Measurements from ENCODE around the gene ATXN10. TPM values are rescaled to one million over a fixed set of nuclear protein-coding genes. Genes with fewer than 3 reads are reported as not detected.

Gene ATXN10
- total and polyA plus RNA-seq, 2 donors (not counting 1 experiment from before 2014, with no cell fraction given), result 52.3 to 95.5 TPM

DNA sequence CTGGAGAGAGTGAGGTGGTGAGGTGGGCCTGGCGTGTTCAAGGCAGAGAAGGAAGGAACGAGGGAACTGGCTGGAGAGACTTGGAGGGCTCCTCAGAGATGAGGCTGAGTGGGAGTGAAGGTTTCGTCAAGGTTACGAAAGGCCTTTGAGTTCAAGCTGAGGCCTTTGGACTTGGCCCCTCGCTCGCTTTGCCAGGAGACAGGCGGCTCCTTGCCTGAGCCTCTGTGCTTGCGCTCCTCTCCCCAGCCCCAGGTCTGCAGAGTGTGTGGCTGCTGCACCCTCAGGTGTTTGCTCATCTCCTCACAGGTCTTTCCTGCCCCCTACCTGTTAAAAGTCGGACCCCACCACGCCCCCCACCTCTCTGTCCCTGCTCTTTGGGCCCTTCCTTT lies 91.6 kb downstream of the ATXN10 start:
- Histone ChIP-seq H3K79me2 (ENCODE audit: control insufficient read depth, insufficient read depth, low read length) (peaks cover 17% of the 10 kb centered on the region), H2AFZ (ENCODE audit: insufficient read depth, low read depth, low read length, poor library complexity, severe bottlenecking) (no peak overlapping the region), H3K4me3 (ENCODE audit: control extremely low read depth in 1 of 5, extremely low read depth in 1 of 5, insufficient read depth in 1 of 5, low read depth in 2 of 5, low read length in 4 of 5) (no peak overlapping the region), H3K9ac (ENCODE audit: low read length) (no peak overlapping the region), H3K4me2 (replicated peaks; ENCODE audit: low read depth, low read length, poor library complexity, severe bottlenecking) (no peak overlapping the region), H3K27me3 (replicated peaks in 1 of 4; ENCODE audit: control extremely low read depth in 1 of 4, control insufficient read depth in 3 of 4, insufficient read depth in 4 of 4, low read length in 3 of 4) (no peaks in the 10 kb centered on the region), H4K20me1 (ENCODE audit: control insufficient read depth, insufficient read depth, low read length, poor library complexity, severe bottlenecking) (peaks cover 15% of the 10 kb centered on the region), H3K27ac (ENCODE audit: low read length in 2 of 2) (no peak overlapping the region), H3K9me3 (ENCODE audit: control extremely low read depth in 1 of 3, control insufficient read depth in 2 of 3, insufficient read depth in 1 of 3, low read length in 2 of 3) (no peaks in the 10 kb centered on the region), H3K36me3 (replicated peaks in 1 of 2; ENCODE audit: control extremely low read depth in 1 of 2, control insufficient read depth in 1 of 2, extremely low read depth in 1 of 2, insufficient read depth in 2 of 2, low read length in 1 of 2) (peaks cover 0 to 18% of the 10 kb centered on the region in 2 experiments), H3K4me1 (ENCODE audit: control insufficient read depth in 2 of 2, insufficient read depth in 2 of 2, low read length in 2 of 2) (no peaks in the 10 kb centered on the region)
- H3K4me1 Mint-ChIP-seq, result no peaks in the 10 kb centered on the region
- ChIA-PET POLR2A (no interaction called here), CTCF (no interaction called here)
- 96% methylated on average over 8 of the region's 10 CpGs for WGBS (ENCODE audit: insufficient coverage)
- no peaks in the 10 kb centered on the region for H3K9me3 Mint-ChIP-seq (ENCODE audit: insufficient read depth)
- intact Hi-C loops (cut with micrococcal nuclease), result no loop called here
- ATAC-seq (ENCODE audit: low read depth), result no peak
- no peak overlapping the region for H3K27ac Mint-ChIP-seq
- no peak for DNase-seq
- no peak overlapping the region for H3K4me3 Mint-ChIP-seq
- no peaks in the 10 kb centered on the region for H3K27me3 Mint-ChIP-seq
- no peak for TF ChIP-seq CTCF (IDR thresholded peaks at IDR 0.05)
- no peak for TF ChIP-seq EZH2 (IDR thresholded peaks at IDR 0.05; ENCODE audit: borderline replicate concordance, insufficient read depth, low read depth, low read length, poor library complexity, severe bottlenecking)

- ATAC-seq (ENCODE audit: low read depth) (no peak), DNase-seq (no peak)
- 100% methylated on average over 1 of the region's 3 CpGs for WGBS (ENCODE audit: insufficient coverage)
- Histone ChIP-seq H3K36me3 (replicated peaks in 1 of 2; ENCODE audit: control extremely low read depth in 1 of 2, control insufficient read depth in 1 of 2, extremely low read depth in 1 of 2, insufficient read depth in 2 of 2, low read length in 1 of 2) (peaks cover 0 to 14% of the 10 kb centered on the region in 2 experiments), H3K27me3 (replicated peaks in 1 of 4; ENCODE audit: control extremely low read depth in 1 of 4, control insufficient read depth in 3 of 4, insufficient read depth in 4 of 4, low read length in 3 of 4) (no peaks in the 10 kb centered on the region), H4K20me1 (ENCODE audit: control insufficient read depth, insufficient read depth, low read length, poor library complexity, severe bottlenecking) (peaks cover 11% of the 10 kb centered on the region), H3K27ac (ENCODE audit: low read length in 2 of 2) (no peak overlapping the region), H2AFZ (ENCODE audit: insufficient read depth, low read depth, low read length, poor library complexity, severe bottlenecking) (no peak overlapping the region), H3K79me2 (ENCODE audit: control insufficient read depth, insufficient read depth, low read length) (peaks cover 9% of the 10 kb centered on the region), H3K4me2 (replicated peaks; ENCODE audit: low read depth, low read length, poor library complexity, severe bottlenecking) (no peak overlapping the region), H3K9me3 (ENCODE audit: control extremely low read depth in 1 of 3, control insufficient read depth in 2 of 3, insufficient read depth in 1 of 3, low read length in 2 of 3) (no peaks in the 10 kb centered on the region), H3K4me3 (ENCODE audit: control extremely low read depth in 1 of 5, extremely low read depth in 1 of 5, insufficient read depth in 1 of 5, low read depth in 2 of 5, low read length in 4 of 5) (no peak overlapping the region), H3K4me1 (ENCODE audit: control insufficient read depth in 2 of 2, insufficient read depth in 2 of 2, low read length in 2 of 2) (peaks cover 10 to 12% of the 10 kb centered on the region in 2 donors), H3K9ac (ENCODE audit: low read length) (no peak overlapping the region)
- ChIA-PET POLR2A (no interaction called here), CTCF (interaction anchor here (1.2 kb wide), 1 partner anchor 96 kb away, joined by 3 read pairs; no protein-coding TSS in a partner anchor)
- intact Hi-C loops (cut with micrococcal nuclease), result no loop called here
- Mint-ChIP-seq H3K9me3 (ENCODE audit: insufficient read depth) (no peaks in the 10 kb centered on the region), H3K27ac (no peak overlapping the region), H3K4me1 (peaks cover 28% of the 10 kb centered on the region), H3K27me3 (no peaks in the 10 kb centered on the region), H3K4me3 (no peak overlapping the region)
- no peak for TF ChIP-seq EZH2 (IDR thresholded peaks at IDR 0.05; ENCODE audit: borderline replicate concordance, insufficient read depth, low read depth, low read length, poor library complexity, severe bottlenecking)
- TF ChIP-seq CTCF (IDR thresholded peaks at IDR 0.05), result no peak
Observed at GRCh38 chr22:45768490-45768889, 96.9 kb downstream of the ATXN10 start.
